H1 (cell line): ENCODE data around the gene ADAMTS4. TPM values are rescaled to one million over a fixed set of nuclear protein-coding genes. Genes with fewer than 3 reads are reported as not detected.

Source experiments
- CTCF ChIA-PET: fragments of 300-600 bp; sonication (Branson Sonifier 250); formaldehyde crosslinking; loops from one replicate; lab custom pipeline; 2021; ENCODE audit not compliant: partially characterized antibody; lab: Charles Lee
- POLR2A ChIA-PET: fragments of 300-600 bp; sonication (Branson Sonifier 250); formaldehyde crosslinking; loops from one replicate; lab custom pipeline; 2021; ENCODE audit warnings: inconsistent platforms; ENCODE audit not compliant: partially characterized antibody; lab: Charles Lee
- DNase-seq, 2 experiments: peaks; one replicate each; pipeline versions ENCODE4 v3.0.0 to v3.0.0-alpha.2; 2010 to 2022; ENCODE audit warnings: low spot score in 2 of 2, low read depth in 1 of 2, mixed read lengths in 1 of 2
- FAIRE-seq: peaks from 2 replicates; lab custom pipeline; 2011; peaks lifted over from hg19 to GRCh38; lab: Jason Lieb, UNC
- H2AFZ ChIP-seq: 2 replicates; pipeline ENCODE4 v1.8.1; 2012; ENCODE audit warnings: low read length, inconsistent platforms
- H2AK5ac ChIP-seq: 2 replicates; pipeline ENCODE4 v1.6.1; 2013; ENCODE audit warnings: low read depth, low read length
- H2BK120ac ChIP-seq: replicated peaks from 2 replicates; pipeline ENCODE3; 2013; ENCODE audit warnings: low read depth, low read length, inconsistent platforms
- H2BK12ac ChIP-seq: 2 replicates; pipeline ENCODE4 v1.6.1; 2013; ENCODE audit warnings: low read depth, low read length
- H2BK15ac ChIP-seq: 2 replicates; pipeline ENCODE4 v1.6.1; 2013; ENCODE audit warnings: low read length
- H2BK20ac ChIP-seq: 2 replicates; pipeline ENCODE4 v1.6.1; 2013; ENCODE audit warnings: low read length
- H2BK5ac ChIP-seq: 2 replicates; pipeline ENCODE4 v1.6.1; 2013; ENCODE audit warnings: low read depth, low read length
- H3K14ac ChIP-seq: 2 replicates; pipeline ENCODE4 v1.6.1; 2013; ENCODE audit warnings: inconsistent platforms; ENCODE audit not compliant: insufficient read length
- H3K18ac ChIP-seq: 2 replicates; pipeline ENCODE4 v1.6.1; 2013; ENCODE audit warnings: low read length; ENCODE audit errors: extremely low read depth
- H3K23ac ChIP-seq: 2 replicates; pipeline ENCODE4 v1.6.1; 2013; ENCODE audit warnings: inconsistent platforms; ENCODE audit not compliant: insufficient read length
- H3K23me2 ChIP-seq: 2 replicates; pipeline ENCODE4 v1.6.1; 2013; ENCODE audit warnings: low read depth, low read length
- H3K27ac ChIP-seq: 2 replicates; pipeline ENCODE4 v1.6.1; 2011; ENCODE audit warnings: low read depth, low read length, inconsistent platforms
- H3K27me3 ChIP-seq, 4 experiments: replicated peaks in 1 of 4; 1 replicate in 1 of 4; 2 replicates in 3 of 4; pipeline versions ENCODE4 v1.6.1 to v1.8.1; 2011 to 2013; ENCODE audit warnings: low read length in 3 of 4, mild to moderate bottlenecking in 3 of 4, inconsistent platforms in 2 of 4, mixed read lengths in 2 of 4, moderate library complexity in 1 of 4; ENCODE audit not compliant: control insufficient read depth in 3 of 4, insufficient read depth in 3 of 4; ENCODE audit errors: extremely low read depth in 1 of 4
- H3K36me3 ChIP-seq, 4 experiments: 2 replicates each; pipeline versions ENCODE4 v1.6.1 to v1.8.1; 2011 to 2013; ENCODE audit warnings: mild to moderate bottlenecking in 4 of 4, low read length in 3 of 4, moderate library complexity in 2 of 4, control low read depth in 1 of 4, inconsistent platforms in 1 of 4; ENCODE audit not compliant: insufficient read depth in 4 of 4, control insufficient read depth in 2 of 4
- H3K4ac ChIP-seq: replicated peaks from 2 replicates; pipeline ENCODE3; 2013; ENCODE audit warnings: low read length, low read depth, mixed read lengths, inconsistent platforms; ENCODE audit not compliant: insufficient read length
- H3K4me1 ChIP-seq, 4 experiments: replicated peaks in 1 of 4; 1 replicate in 1 of 4; 2 replicates in 3 of 4; pipeline versions ENCODE4 v1.6.1 to v1.8.1; 2011 to 2013; ENCODE audit warnings: low read length in 3 of 4, inconsistent platforms in 2 of 4, mixed read lengths in 1 of 4; ENCODE audit not compliant: insufficient read depth in 4 of 4, control insufficient read depth in 3 of 4
- H3K4me2 ChIP-seq, 2 experiments: 2 replicates each; pipeline versions ENCODE4 v1.6.1 to v1.8.1; 2011 to 2013; ENCODE audit warnings: low read depth in 2 of 2, low read length in 2 of 2, control low read depth in 1 of 2, inconsistent platforms in 1 of 2, mild to moderate bottlenecking in 1 of 2; ENCODE audit not compliant: insufficient read depth in 1 of 2
- H3K4me3 ChIP-seq, 4 experiments: fragments of 200-600, 300-600 bp in 1 of 4; sonication (generic), shearing (Covaris generic), sonication (Bioruptor Twin) in 1 of 4; 2 replicates each; pipeline versions ENCODE4 v1.5.1 to v1.8.1; 2011 to 2016; ENCODE audit warnings: low read length in 4 of 4, low read depth in 3 of 4, control low read depth in 2 of 4, inconsistent platforms in 2 of 4, mild to moderate bottlenecking in 2 of 4, mixed read lengths in 1 of 4, moderate library complexity in 1 of 4; ENCODE audit not compliant: insufficient read depth in 2 of 4; ENCODE audit errors: extremely low read depth in 1 of 4
- H3K56ac ChIP-seq: replicated peaks from 2 replicates; pipeline ENCODE3; 2013; ENCODE audit warnings: low read depth, mild to moderate bottlenecking, mixed read lengths, low read length, inconsistent platforms; ENCODE audit not compliant: insufficient read length
- H3K79me1 ChIP-seq: 2 replicates; pipeline ENCODE4 v1.6.1; 2013; ENCODE audit warnings: low read depth, low read length, control low read depth
- H3K79me2 ChIP-seq, 2 experiments: 2 replicates each; pipeline versions ENCODE4 v1.6.1 to v1.8.1; 2012 to 2013; ENCODE audit warnings: low read length in 2 of 2, mild to moderate bottlenecking in 2 of 2, inconsistent platforms in 1 of 2; ENCODE audit not compliant: insufficient read depth in 2 of 2, control insufficient read depth in 1 of 2
- H3K9ac ChIP-seq, 4 experiments: replicated peaks in 1 of 4; 1 replicate in 1 of 4; 2 replicates in 3 of 4; pipeline versions ENCODE4 v1.6.1 to v1.8.1; 2011 to 2013; ENCODE audit warnings: low read depth in 3 of 4, low read length in 3 of 4, control low read depth in 2 of 4, mild to moderate bottlenecking in 2 of 4, moderate library complexity in 2 of 4, inconsistent platforms in 1 of 4; ENCODE audit errors: extremely low read depth in 1 of 4
- H3K9me3 ChIP-seq, 2 experiments: 2 replicates each; pipeline versions ENCODE4 v1.6.1 to v1.8.1; 2012 to 2013; ENCODE audit warnings: mild to moderate bottlenecking in 2 of 2, moderate library complexity in 2 of 2, control low read depth in 1 of 2, inconsistent platforms in 1 of 2, low read depth in 1 of 2, low read length in 1 of 2, mixed read lengths in 1 of 2; ENCODE audit not compliant: insufficient read depth in 2 of 2
- H4K20me1 ChIP-seq, 2 experiments: replicated peaks in 1 of 2; 2 replicates each; pipeline versions ENCODE3 to v1.8.1; 2011 to 2013; ENCODE audit warnings: inconsistent platforms in 2 of 2, low read length in 2 of 2, mild to moderate bottlenecking in 1 of 2; ENCODE audit not compliant: insufficient read depth in 2 of 2, control insufficient read depth in 1 of 2
- H4K5ac ChIP-seq: 2 replicates; pipeline ENCODE4 v1.6.1; 2013; ENCODE audit warnings: low read length, low read depth, mixed read lengths, inconsistent platforms; ENCODE audit not compliant: insufficient read length
- H4K8ac ChIP-seq: 2 replicates; pipeline ENCODE4 v1.8.0; 2013; ENCODE audit warnings: mild to moderate bottlenecking, moderate library complexity, low read length, inconsistent platforms; ENCODE audit not compliant: insufficient read depth; ENCODE audit errors: extremely low read depth
- H4K91ac ChIP-seq: replicated peaks from 2 replicates; pipeline ENCODE3; 2013; ENCODE audit warnings: low read length, mixed read lengths, inconsistent platforms; ENCODE audit not compliant: insufficient read length
- CBX5 ChIP-seq: fragments of 300-800, 300-1000 bp; sonication (generic); IDR thresholded peaks from 2 replicates; pipeline ENCODE4 v1.7.1; 2016; ENCODE audit warnings: antibody characterized with exemption, low read length, low read depth
- CREB1 ChIP-seq: IDR thresholded peaks from 2 replicates; pipeline ENCODE4 v1.6.1; 2012; ENCODE audit warnings: inconsistent platforms
- E2F6 ChIP-seq: IDR thresholded peaks from 2 replicates; pipeline ENCODE4 v1.6.1; 2012; ENCODE audit warnings: inconsistent platforms
- KDM1A ChIP-seq: fragments of 200-600, 300-600 bp; sonication (generic); IDR thresholded peaks from 2 replicates; pipeline ENCODE4 v1.7.1; 2016; ENCODE audit warnings: mild to moderate bottlenecking, low read length, borderline replicate concordance
- KDM4A ChIP-seq: IDR thresholded peaks from one replicate; pipeline ENCODE4 v1.7.1; 2012; ENCODE audit warnings: low read depth, mild to moderate bottlenecking, moderate library complexity, low read length, inconsistent platforms; ENCODE audit not compliant: severe bottlenecking
- MAFK ChIP-seq: IDR thresholded peaks from 2 replicates; pipeline ENCODE4 v1.6.1; 2012; ENCODE audit warnings: low read depth, mild to moderate bottlenecking, improper control_type of control experiment, low read length
- MAX ChIP-seq: IDR thresholded peaks from 2 replicates; pipeline ENCODE4 v1.6.1; 2012; ENCODE audit warnings: inconsistent platforms
- PHF8 ChIP-seq: fragments of 200-600 bp; sonication (generic); conservative IDR thresholded peaks from 2 replicates; pipeline ENCODE4 v1.7.1; 2012; ENCODE audit warnings: low read depth, mild to moderate bottlenecking, inconsistent platforms, low read length, moderate library complexity
- RXRA ChIP-seq: IDR thresholded peaks from 2 replicates; pipeline ENCODE4 v1.6.1; 2011; ENCODE audit warnings: low read depth, mild to moderate bottlenecking, low read length, moderate library complexity; ENCODE audit not compliant: insufficient read depth
- SAP30 ChIP-seq: fragments of 300-600 bp; sonication (generic); IDR thresholded peaks from 2 replicates; pipeline ENCODE4 v1.7.1; 2012; ENCODE audit warnings: low read length, moderate library complexity, mild to moderate bottlenecking, inconsistent platforms; ENCODE audit not compliant: insufficient read depth, insufficient replicate concordance
- TAF1 ChIP-seq: IDR thresholded peaks from 2 replicates; pipeline ENCODE4 v1.6.1; 2011; ENCODE audit warnings: mild to moderate bottlenecking, low read depth, low read length
- TBP ChIP-seq: IDR thresholded peaks from 2 replicates; pipeline ENCODE4 v1.6.1; 2011; ENCODE audit warnings: low read depth, low read length, improper control_type of control experiment
- WGBS, 2 experiments: shearing (Covaris generic) in 1 of 2; methylation state at CpG; one replicate each; pipeline versions ENCODE4 v1.1.6 to v1.1.7; 2013 to 2015; ENCODE audit warnings: low lambda C conversion rate in 2 of 2, mixed read lengths in 2 of 2, inconsistent platforms in 1 of 2, low coverage in 1 of 2, missing lambda C conversion rate in 1 of 2; ENCODE audit not compliant: insufficient replicate concordance in 2 of 2, insufficient coverage in 1 of 2, insufficient read length in 1 of 2; ENCODE audit errors: extremely low coverage in 1 of 2, missing lambda C conversion rate in 1 of 2; 5-methylcytosine and 5-hydroxymethylcytosine counted together
- polyA plus RNA-seq, 7 experiments: library from polyadenylated mRNA; depleted of rRNA in 3 of 7; stranded (reverse) in 5 of 7; unstranded in 2 of 7; fragments of >200 nt in 5 of 7; fragments of 200-250 nt in 2 of 7; gene quantifications; 1 replicate in 5 of 7; 2 replicates in 1 of 7; 4 replicates in 1 of 7; pipeline versions ENCODE4 v1.2.1 to v1.2.3, GENCODE V29; 2011 to 2013; ENCODE audit warnings: missing spikeins in 2 of 7, mixed read lengths in 2 of 7
- total RNA-seq: library from RNA; stranded (reverse); fragmentation: NEBNext Ultra II Directional; extraction: Animal tissue kit (Norgen Biotek cat#: 25700); gene quantifications from 2 replicates; pipeline ENCODE4 v1.2.1, GENCODE V29; 2021

ADAMTS4 gene
- total and polyA plus RNA-seq, 2 of the 8 experiments (the other 6 are each of a cell fraction or from before 2014, with no cell fraction given), result 4.6 to 7.2 TPM

GRCh38 chr1:161174911-161175310, 23.9 kb downstream of the ADAMTS4 start:
- no peak overlapping the region for H2BK5ac ChIP-seq
- CTCF ChIA-PET, result interaction anchor here (2.8 kb wide), 1 partner anchor 9 kb away, joined by 27 read pairs; the partner anchor contains the start of gene PPOX
- DNase-seq, result no peak
- no peak overlapping the region for H2BK12ac ChIP-seq
- no peak overlapping the region for H2BK120ac ChIP-seq
- H4K20me1 ChIP-seq, result peaks cover 0 to 6% of the 10 kb centered on the region in 2 experiments
- no peaks in the 10 kb centered on the region for H3K9me3 ChIP-seq
- H3K56ac ChIP-seq, result no peak overlapping the region
- no peaks in the 10 kb centered on the region for H3K27me3 ChIP-seq
- H3K23me2 ChIP-seq, result peaks cover 2% of the 10 kb centered on the region; the same call in 1 of the 2 replicates
- peaks cover 0 to 13% (median under 1%) of the 10 kb centered on the region in 4 experiments; a peak in 3 of 7 replicates for H3K4me1 ChIP-seq
- no peak overlapping the region for H2AK5ac ChIP-seq
- peaks cover 4% of the 10 kb centered on the region for H3K79me1 ChIP-seq
- H3K14ac ChIP-seq, result no peak overlapping the region
- no peak overlapping the region for H3K4me2 ChIP-seq
- H3K36me3 ChIP-seq, result peaks cover 13 to 43% (median 29%) of the 10 kb centered on the region in 4 experiments
- POLR2A ChIA-PET, result interaction anchor here (4.0 kb wide), 1 partner anchor 8 kb away, joined by 51 read pairs; the partner anchor contains the start of gene PPOX
- H4K91ac ChIP-seq, result no peak overlapping the region
- no peak overlapping the region for H3K9ac ChIP-seq
- peaks cover 0 to 4% of the 10 kb centered on the region in 2 experiments; a peak in 1 of 4 replicates for H3K79me2 ChIP-seq
- H4K8ac ChIP-seq, result no peak overlapping the region
- no peak overlapping the region for H3K18ac ChIP-seq
- FAIRE-seq, result no peak
- H3K23ac ChIP-seq, result no peak overlapping the region
- H4K5ac ChIP-seq, result no peak overlapping the region
- no peak overlapping the region for H2BK15ac ChIP-seq
- H3K27ac ChIP-seq, result no peak overlapping the region
- H3K4ac ChIP-seq, result no peak overlapping the region
- no peak overlapping the region for H3K4me3 ChIP-seq
- WGBS, 2 experiments, result 97% methylated on average over 11 of the region's 11 CpGs; no CpG with 5 or more reads in 1 of the 2 experiments
- H2AFZ ChIP-seq, result no peak overlapping the region
- H2BK20ac ChIP-seq, result no peak overlapping the region
- no peak for TF ChIP-seq CBX5
- TF ChIP-seq TAF1, result no peak
- no peak for TF ChIP-seq MAFK
- TF ChIP-seq KDM1A, result no peak
- TF ChIP-seq CREB1, result no peak
- no peak for TF ChIP-seq RXRA
- TF ChIP-seq MAX, result no peak
- TF ChIP-seq PHF8, result no peak
- no peak for TF ChIP-seq KDM4A
- TF ChIP-seq E2F6, result no peak
- TF ChIP-seq TBP, result no peak
- TF ChIP-seq SAP30, result no peak
